Measurements from ENCODE around the gene RERE.
"Not testable (repeated sequence)": the region's sequence is repeated elsewhere in the genome, so short reads cannot be mapped to it uniquely, and the experiment has no call there.

RERE gene

GRCh38 chr1:8465013-8465412, 352.4 kb downstream of the RERE start:
- no peak for DNase-seq

DNA sequence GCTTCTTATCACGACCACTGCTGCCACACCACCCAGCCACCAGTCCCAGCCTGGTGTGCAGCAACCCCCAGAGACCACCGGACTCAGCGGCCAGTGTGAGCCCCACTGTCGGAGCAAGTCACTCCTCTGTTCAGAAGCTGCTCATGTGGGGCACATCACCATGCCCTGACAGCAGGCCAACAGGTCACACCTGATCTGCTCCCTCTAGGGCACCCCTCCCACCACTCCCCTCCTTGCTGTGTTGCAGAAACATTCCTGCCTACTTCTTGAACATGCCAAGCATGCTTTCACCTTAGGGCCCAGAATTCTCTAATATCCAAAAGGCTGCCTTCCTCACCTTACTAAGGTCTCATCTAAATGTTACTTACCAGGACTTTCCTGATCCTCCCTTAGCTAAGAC, 353.1 kb downstream of the RERE start:
- DNase-seq = no peak

DNA sequence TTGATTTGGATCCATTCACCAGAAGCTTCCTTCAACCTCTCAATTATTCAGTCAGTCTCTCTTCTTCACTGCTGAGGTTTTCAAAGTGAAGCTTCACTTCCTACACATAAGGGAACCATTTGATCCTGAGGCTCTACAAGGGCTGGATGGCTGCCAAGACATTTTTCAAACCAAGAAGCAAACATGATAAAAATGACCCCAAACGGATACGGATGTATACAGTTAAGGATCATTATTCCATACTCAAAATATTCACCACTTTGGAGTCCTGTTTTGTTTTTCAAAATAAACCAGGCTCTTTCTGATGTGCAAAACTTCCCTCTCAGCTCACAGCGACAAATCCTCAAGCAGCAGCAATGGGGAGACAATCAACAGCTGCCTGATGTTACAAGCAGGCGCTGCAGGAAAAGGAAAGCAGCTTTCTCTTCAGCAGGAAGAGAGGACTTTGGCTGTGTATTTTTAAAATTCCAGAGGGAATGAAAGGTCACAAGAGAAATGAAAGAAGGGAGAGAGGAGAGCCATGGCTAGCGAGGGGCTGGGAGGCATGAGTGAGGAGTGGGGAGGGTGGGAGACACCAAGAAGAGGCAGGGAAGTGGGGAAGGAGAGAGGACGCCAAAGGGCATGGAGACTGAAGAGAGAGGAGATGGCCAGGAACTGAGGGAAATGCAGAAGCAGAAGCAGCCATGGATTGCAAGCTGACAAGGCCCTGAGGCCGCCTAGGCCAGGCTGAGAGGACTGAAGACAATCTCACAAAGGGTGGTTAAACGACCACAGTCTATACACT, 354.1 kb downstream of the RERE start:
- DNase-seq = peak; percentile 67

- DNase-seq = no peak
Observed at GRCh38 chr1:8462371-8462892, 355.0 kb downstream of the RERE start.

GRCh38 chr1:8461351-8462110, 355.9 kb downstream of the RERE start:
- peak; percentile 85 for DNase-seq

DNA sequence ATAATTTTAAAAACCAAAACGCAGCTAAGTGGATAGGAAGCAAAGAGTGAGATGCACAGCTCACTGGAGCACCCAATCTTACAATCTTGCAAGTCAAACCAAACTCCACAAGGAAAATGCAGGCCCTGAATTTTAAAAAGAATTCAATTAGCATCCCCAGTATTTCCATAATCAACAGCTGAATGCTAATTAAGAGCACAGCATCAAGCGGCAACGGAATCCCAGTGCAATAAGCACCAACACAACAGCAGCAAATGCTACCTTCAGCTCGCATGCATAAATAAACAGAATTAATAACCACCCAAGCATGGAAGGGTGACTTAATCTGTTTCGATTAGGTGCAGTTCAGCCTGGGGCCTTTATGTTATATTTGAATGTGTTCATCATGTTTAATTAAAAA, 356.7 kb downstream of the RERE start:
- peak; percentile 52 for DNase-seq

- no peak for DNase-seq
Observed at GRCh38 chr1:8460132-8460544, 357.3 kb downstream of the RERE start.

DNA sequence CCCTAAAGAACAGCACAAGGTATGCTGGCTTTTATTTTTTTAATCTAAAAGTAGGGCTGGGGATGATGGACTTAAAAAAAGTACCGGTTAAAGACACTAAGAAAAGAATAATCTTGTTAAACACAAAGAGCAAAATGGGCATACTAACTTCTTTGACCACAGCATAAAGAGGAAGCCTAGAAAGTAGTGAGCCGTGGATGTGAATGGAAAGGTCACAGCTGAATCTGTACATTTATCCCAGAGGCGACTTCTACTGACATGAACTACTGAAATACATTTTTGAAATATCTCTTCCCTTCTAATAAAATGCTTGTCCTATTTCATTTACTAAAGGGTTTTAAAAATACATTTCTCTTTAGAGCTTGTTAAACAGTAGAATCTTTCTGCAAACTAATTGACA, 358.8 kb downstream of the RERE start:
- DNase-seq = no peak

DNA sequence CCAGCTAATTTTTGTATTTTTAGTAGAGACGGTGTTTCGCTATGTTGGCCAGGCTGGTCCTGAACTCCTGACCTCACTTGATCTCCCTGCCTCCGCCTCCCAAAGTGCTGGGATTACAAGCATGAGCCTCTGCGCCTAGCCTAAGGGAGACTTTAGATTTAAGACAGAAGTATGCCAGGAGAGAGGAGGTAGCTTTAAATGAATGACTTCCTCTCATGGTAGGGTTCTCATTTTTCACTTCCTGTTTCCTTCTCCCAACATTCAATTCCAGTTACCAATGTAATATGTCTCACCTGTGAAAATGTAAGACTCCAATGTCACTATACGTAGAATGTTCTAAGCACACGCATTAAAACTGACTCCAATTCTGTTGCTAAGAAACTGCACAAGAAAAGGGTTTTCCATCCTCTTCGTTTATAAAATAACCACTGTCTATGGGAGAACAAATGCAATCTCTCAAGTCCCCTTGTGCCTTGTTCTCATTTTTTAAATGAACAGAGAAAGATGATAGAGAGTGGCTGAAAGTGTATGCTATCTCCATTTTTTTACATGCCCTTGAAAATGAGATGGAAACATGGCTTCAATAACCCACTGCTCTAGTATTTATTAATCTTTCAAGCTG, 359.6 kb downstream of the RERE start:
- DNase-seq = no peak

DNA sequence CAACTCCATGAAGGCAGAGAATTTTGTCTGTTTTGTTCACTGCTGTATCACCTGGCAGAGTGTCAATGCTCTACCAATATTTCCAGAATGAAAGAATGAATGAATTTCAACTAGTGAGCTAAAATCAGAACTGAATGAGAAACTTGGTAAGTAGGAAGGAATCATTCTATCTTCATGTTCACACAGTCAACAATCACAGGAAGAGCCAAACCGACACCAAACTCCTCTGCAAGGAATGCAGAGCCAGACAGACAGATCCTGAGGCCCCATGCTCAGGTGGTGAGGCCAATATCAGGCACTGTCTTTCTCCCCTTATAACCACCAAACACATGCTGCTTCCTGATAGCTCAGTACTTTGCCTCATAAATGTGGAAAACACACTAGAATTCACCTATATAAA, 360.4 kb downstream of the RERE start:
- DNase-seq = no peak

- DNase-seq = no peak
Observed at GRCh38 chr1:8456308-8456912, 361.0 kb downstream of the RERE start.

DNA sequence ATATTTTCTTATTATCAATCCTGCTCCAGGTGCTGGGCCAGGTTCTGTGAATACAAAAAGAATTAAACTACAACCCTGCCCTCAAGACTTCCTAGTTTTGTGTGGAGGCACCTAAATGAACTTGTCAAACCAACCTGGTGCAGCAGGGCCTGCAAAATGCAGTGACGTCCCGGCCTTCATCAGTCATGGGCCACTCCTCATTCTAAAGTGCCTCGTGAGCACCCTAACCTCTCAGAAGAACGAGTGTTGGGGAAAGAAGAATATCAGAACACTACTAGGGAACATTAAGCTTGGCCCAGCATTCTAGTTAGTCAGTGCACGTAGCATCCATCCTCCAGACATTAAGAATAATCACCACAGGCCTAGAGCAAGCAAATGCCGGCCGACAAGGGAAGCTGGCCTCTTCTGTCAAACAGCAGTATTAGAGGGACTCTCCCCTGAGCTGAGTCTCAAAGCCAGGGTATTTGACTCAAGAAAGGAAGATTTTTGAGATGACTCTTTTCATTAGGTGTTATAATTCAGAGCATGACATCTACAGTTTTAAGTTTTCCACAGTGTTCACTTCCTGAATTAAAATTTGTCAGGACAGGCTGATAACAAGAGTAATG, 361.6 kb downstream of the RERE start:
- DNase-seq = no peak

GRCh38 chr1:8450312-8450711, 367.1 kb downstream of the RERE start:
- DNase-seq = no peak

DNA sequence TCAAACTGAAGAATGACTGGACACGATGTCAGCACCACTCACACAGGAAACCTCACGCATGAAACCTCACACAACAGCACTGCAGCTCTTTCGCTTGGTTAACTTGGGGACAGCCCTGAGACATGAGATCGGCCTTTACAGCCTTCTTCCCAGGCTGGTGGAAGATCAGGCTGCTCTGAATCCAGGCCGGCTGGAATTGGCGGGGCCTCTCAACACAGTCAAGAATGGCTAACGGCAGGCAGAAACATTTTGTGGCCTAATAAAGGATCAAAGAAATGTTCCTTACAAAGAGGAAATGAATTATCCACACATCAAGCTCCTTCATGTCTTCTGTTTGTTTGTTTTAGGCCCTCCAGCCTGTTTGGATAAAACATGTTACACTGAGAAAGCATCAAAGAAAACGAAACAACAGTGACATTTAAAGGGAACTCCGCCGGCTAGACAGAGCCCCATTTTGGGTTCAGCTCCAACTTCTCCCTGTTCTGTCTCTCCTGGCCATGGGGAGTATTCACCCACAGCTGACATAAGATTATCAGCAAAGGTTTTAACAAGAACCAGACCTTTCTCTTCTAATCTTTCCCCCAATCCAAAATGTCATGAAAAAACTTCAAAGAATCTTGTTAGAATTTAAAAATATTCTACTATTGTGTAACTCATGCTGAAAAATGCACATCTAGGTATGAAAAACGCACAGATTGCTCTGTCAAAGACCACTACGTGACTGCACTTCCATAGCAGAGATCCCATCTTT, 368.4 kb downstream of the RERE start:
- DNase-seq = no peak

- DNase-seq = not testable (repeated sequence)
Observed at GRCh38 chr1:8448505-8448904, 368.9 kb downstream of the RERE start.

DNA sequence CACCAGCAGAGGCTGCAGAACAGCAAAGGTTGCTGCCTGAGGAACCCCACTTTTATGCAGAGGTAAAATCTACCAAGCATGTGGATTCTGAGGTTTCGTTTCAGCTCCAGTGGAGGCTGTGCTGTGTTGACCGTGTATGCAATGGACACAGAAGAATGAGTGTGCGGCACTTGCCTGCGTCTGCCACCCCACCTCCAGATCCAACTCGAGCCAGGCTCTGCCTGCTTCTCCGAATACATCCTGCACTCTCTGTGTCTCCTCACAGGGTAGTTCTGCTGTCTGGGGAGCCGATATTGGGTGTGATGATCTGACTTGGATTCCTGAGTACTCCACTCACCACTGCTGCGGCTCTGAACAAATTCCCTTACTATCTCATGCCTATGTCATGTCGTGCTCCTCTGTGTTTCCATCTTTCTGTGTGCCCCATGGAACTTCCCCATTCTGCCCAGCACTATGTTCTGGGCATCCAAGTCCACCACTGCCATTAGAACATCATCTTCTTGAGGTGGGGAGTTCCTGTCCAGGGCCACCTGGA, 369.8 kb downstream of the RERE start:
- no peak for DNase-seq

DNA sequence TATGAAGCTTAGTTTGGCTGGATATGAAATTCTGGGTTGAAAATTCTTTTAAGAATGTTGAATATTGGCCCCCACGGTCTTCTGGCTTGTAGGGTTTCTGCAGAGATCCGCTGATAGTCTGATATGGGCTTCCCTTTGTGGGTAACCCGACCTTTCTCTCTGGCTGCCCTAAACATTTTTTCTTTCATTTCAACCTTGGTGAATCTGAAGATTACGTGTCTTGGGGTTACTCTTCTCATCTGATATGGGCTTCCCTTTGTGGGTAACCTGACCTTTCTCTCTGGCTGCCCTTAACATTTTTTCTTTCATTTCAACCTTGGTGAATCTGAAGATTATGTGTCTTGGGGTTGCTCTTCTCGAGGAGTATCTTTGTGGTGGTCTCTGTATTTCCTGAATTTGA, 371.3 kb downstream of the RERE start:
- DNase-seq = not testable (repeated sequence)

DNA sequence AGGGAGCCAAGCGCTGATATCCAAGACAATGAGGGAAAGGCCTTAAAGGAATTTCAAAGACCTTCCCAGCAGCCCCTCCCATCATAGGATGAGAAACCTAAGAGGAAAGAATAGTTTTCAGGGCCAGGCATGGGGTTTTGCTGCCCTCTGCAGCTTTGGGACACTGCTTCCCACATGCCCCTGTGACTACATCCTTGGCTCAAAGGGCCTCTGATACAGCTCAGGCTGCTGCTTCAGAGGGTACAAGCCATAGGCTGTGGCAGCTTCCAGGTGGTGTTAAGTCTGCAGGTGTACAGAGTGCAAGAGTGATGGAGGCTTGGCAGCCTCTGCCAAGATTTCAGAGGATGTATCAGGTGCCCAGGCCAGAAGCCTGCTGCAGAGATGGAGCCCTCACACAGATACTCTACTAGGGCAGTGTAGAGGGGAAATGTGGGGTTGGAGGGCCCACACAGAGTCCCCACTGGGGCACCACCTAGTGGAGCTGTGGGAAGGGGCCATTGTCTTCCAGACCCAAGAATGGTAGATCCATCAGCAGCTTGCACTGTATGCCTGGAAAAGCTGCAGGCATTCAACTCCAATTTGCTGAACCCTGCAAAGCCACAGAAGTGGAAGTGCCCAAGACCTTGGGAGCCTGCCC, 373.8 kb downstream of the RERE start:
- no peak for DNase-seq

DNA sequence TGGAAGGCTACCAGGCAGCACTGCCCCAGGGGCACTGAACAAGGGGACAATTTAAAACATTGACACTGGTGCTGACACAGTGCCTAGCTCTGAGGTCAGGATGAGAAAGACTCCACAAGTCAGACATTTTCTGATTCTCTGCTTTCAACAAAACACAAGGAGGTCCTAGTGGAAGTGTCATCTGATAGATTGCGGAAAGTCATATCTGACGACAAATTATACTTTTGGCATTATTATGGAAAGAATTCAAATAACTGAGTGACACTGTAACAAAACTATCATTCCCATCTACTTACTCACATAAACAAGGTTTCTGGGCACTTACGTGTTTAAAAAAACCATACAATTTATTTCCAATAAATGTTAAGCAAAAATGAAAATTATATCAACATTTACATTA, 376.0 kb downstream of the RERE start:
- no peak for DNase-seq

GRCh38 chr1:8439015-8439702, 378.3 kb downstream of the RERE start:
- DNase-seq = peak; percentile 88

- no peak for DNase-seq
Observed at GRCh38 chr1:8438489-8438888, 379.0 kb downstream of the RERE start.

Measured in NCI-H1105 treated with DMSO at 0.1 percent for 48 hours (cell line).